ENCODE data around the gene PPP1R12B.
"Not testable (repeated sequence)": the region's sequence is repeated elsewhere in the genome, so short reads cannot be mapped to it uniquely, and the experiment has no call there.

Gene PPP1R12B

DNA sequence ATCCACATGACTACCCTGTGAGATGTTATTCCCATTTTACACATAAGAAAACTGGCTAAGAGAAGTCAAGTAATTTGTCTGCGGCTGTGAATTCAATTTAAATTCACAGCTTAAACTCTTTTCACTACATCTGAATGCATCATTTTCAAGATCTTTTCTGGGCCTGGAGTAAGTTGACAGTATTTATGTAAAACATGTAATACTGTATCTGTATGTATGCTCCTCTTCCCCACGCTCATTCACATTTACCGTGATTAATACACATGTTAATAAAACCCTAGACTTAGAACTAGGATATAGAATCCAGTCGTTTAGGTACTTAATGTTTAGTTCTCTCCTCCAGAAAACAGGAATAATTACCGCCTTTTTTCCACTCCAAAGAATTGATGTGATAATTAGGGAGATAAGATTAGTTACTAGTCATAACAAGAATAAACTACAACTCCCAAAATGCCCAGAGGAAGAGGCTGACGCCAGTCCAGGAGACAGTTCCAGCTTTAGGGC is 442 bp upstream of the PPP1R12B start:
- DNase-seq: no peak

DNA sequence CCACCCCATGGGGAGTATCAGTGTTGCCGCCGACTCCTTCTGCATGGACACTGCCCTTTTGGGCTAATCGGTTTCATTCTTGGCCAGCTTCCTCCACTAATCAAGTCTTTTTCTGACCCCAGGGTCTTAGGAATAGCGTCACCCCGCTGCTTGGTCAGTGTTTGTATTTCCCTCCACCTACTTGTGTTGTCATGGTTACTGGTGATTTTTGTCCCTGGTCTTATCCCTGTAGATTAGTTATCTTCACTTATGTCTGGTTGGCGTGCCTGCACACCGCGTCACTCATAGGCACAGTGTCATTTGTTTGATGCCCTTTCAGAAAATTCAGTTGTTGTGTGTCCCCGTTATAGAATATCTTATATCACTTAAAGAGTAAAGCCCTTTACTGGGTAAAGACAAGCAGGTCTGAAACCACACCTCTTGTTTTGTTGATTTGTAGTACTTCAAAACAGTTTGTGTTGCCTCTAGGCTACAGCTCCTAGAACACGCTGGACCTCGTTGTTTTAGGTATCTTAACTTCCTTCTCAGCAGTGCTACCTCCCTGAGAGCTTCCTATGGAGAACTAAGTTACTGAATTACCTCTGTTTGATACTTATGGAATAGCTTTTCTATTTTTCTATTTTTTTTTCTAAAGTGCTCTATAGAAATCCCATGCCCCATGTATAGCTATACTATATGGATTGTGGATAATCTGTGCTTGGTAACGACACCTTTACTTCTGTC is 868 bp downstream of the PPP1R12B start:
- no peak for DNase-seq

DNA sequence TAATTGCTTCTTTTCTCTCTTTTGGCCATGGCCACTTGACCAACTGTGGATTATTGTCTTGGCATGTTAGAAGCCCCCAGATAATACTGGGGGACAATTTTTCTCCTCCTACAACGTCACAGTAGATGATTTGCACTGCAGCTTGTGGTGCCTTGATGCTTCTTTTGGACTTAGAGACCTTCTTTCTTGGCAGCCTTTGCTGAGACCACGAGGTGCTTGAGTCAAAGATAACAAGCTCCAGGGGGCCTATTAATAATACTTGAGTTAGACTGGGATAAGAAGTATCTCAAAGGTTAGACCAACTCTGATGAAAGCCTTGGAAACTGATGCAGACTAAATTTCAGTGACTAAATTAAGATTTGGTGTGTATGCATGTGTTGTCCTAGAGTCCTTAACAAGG is 3.2 kb downstream of the PPP1R12B start:
- no peak for DNase-seq

DNA sequence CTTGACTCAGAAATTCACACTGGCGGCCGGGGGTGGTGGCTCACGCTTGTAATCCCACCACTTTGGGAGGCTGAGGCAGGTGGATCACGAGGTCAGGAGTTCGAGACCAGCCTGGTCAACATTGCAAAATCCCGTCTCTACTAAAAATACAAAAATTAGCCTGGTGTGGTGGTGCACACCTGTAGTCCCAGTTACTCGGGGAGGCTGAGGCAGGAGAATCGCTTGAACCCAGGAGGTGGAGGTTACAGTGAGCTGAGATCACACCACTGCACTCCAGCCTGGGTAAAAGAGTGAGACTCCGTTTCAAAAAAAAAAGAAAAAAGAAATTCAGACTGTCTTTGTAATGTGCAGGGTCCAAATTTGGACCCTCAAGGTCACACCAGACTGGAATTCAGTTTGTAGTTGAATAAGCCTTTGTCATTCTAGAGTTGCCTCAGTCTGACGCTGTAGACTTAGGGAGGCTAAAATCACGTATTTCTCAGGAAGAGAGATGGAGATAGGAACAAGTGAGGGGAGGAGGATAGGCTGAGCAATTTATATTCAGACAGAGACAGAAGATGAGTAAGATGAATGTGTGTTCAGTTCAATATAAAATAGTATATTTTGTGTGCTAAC is 4.2 kb downstream of the PPP1R12B start:
- not testable (repeated sequence) for DNase-seq

DNA sequence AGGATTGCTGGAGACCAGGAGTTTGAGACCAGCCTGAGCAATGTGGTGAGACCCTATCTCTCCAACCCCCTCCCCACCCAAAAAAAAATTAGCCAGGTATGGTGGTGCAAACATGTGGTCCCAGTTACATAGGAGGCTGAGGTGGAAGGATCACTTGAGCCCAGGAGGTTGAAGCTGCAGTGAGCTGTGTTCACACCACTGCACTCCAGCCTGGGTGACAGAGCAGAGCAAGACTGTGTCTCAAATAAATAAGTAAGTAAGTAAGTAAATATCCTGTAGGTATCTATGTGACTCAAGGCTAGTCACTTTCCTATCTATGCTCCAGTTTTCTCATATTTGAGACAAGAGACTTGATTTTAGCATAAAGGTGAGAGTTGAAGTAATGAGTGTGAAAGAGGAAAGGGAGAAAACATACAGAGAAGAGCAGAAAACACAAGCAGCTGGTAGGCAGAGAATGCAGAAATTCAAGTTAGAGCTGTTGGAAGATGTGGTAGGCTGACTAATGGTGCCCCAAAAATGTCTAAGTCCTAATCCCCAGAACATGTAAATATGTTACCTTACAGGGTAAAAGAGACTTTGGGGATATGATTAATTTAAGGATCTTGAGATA is 7.5 kb downstream of the PPP1R12B start:
- DNase-seq: no peak

DNA sequence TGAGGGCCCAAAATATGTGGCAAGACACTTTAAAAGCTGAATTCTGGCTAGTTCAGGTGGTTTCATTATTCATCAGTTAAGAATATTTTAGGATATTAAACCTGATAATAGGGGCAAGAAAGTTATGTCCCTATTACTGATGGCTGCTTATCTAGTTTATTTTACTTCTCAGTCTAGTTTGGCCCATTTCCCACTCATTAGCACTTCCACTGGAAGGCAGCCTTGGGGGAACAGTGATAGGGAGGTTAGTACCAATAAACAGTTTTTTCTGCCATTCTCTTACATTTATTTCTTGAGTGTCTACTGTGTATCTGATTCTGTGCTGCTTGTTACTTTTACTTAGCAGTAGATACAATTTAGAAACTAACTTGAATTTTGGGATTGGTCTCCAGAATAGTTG is 9.0 kb downstream of the PPP1R12B start:
- no peak for DNase-seq

DNA sequence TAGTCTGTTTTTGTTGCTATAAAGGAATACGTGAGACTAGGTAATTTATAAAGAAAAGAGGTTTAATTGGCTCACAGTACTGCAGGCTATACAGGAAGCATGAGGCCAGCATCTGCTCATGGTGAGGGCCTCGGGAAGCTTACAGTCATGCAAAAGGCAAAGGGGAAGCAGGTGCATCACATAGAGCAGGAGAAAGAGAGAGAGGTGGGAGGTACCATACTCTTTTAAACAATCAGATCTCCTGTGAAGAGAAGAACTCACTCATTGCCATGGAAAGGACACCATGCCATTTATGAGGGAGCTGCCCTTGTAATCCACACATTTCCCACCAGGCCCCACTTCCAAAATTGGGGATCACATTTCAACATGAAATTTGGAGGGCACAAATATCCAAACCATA is 12.7 kb downstream of the PPP1R12B start:
- no peak for DNase-seq

DNA sequence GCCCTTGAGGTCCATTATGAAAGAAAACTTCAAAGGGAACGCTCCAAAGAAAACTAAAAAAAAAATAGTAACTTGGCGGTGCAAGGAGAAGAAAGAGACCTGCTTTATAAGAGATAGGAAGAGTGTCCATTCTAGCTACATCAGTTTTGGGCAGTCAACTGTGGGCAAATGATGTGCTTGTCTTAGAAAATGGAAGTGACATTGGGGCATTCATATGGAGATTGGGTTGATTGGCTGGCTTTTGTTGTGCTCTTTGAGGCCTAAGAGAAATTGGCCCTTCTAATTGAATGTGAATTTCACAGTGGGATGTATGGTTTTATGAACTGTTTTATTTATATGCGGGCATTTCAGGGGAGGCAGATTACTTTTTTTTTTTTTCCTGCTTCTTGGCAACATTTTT is 13.2 kb downstream of the PPP1R12B start:
- no peak for DNase-seq

DNA sequence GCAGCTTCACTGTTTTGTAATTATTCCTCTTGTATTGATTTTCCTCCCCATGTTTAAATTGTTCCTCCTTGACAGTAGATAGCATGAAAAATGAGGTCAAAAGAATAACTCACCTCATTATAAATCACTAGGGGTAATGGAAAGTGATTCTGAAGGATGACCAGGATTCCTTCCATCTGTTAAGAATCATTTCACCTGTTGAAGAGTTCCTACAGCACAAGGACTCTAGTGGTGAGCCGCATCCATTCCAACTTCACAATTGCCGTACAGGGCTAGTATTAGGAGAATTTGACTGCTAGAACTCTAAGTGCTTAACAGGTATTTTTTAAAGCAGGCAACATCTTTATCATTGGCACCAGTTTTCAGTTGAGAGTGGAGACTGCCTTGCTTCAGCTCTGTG is 13.7 kb downstream of the PPP1R12B start:
- no peak for DNase-seq

DNA sequence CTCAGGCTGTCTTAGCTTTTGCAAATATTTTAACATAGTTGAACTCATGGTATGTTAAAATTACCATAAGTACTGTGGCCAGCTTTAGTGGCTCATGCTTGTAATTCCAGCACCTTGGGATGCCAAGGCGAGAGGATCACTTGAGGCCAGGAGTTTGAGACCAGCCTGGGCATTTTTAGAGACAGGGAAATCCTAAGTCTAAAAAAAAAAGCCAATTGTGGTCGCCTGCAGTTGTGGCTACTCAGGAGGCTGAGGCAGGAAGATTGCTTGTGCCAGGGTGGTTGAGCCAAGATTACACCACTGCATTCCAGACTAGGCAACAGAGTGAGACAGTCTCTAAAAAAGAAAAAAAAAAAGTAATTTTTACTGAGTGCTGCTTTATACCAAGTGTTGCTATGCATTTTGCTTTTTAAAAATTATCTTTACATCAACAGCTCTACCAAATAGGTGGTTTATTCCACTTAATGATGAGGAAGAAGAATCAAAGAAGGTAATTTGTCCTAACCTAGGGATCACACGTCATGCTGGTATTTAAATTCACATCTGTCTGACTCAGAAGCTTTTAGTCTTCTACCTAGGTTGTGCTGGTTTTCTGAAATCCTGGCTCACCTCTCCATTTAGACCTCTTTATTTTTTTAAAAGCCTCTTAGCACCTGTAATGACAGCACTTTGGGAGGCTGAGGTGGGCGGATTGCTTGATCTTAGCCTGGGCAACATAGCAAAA is 16.8 kb downstream of the PPP1R12B start:
- no peak for DNase-seq

DNA sequence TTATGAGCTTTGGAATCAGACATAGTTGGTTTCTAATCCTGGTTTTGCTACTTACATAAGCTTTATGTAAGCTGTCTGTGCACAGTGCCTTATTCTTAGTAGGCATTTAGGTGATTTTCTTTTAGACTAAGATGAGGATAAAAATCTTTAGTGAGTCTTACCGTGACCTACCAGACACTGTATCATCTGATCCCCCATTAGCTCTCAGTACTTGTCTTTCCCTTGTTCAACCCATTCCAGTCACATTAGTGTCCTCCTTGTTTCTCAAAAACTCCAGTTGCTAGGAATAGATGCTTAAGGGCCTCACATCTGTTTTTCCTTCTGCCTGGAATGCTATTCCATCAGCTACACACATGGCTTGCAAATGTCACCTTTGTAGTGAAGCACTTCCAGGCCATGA is 18.8 kb downstream of the PPP1R12B start:
- no peak for DNase-seq

DNA sequence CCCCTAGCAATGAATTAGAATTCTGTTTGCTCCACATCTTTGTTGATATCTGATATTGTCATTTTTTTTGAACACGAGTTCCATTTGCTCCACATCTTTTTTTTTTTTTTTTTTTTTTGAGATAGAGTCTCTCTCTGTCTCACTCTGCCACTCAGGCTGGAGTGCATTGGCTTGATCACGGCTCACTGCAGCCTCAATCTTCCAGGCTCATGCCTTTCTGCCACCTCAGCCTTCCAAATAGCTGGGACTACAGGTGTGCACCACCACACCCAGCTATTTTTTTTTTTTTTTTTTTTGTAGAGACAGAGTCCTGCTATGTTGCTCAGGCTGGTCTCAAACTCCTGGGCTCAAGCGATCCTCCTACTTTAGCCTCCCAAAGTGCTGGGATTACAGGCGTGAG is 22.4 kb downstream of the PPP1R12B start:
- not testable (repeated sequence) for DNase-seq

DNA sequence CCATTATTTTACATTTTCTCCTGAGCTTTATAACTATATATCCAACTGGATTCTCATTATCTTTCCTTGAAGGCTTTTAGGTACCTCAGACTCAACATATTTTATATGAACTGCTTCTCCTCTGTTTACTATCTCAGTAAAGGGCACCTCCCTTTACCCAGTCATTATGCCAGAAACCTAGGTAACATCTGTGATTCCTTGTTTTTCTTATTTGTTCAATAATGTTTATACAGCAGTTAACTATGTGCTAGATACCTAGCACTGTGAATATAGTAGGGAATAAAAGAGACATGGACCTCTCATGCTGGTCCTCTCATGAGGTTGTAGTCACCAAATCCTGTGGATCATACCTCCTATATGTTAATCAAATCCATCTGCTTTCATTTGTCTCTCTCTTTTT is 25.6 kb downstream of the PPP1R12B start:
- no peak for DNase-seq

DNA sequence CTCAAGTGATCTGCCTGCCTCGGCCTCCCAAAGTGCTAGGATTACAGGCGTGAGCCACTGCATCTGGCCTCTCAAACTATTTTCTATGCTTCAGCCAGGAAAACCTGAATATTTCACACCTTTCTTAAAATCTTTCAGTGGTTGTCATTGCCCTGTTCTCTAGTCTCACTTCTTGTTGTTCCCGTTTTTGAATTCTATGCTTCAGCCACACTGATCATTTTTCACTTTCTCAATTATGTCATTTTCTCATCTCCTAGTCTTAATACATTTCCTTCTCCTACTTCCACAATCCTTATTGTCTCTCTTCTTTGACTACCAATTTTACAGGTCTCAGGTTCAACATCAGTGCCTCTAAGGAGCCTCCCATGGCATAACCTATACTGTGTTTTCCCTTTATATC is 26.7 kb downstream of the PPP1R12B start:
- DNase-seq: not testable (repeated sequence)

DNA sequence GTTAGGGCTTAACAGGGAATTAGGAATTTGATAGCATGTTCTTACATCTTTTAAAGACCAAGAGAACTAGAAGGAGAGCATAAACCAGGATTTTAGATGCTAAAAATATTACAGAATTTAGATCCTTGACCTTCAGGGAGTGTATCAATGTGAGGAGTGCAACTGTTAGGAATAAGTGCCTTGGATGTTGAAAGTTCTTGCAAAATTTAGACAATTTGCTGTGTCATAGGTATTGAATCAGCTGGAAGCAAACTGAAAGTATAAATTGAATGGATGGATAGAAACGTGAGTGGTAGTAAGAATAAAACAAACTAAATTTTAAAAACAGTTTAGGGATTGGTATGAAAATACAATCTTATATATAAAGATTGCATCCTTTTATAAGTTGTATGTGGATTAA is 27.7 kb downstream of the PPP1R12B start:
- no peak for DNase-seq

DNA sequence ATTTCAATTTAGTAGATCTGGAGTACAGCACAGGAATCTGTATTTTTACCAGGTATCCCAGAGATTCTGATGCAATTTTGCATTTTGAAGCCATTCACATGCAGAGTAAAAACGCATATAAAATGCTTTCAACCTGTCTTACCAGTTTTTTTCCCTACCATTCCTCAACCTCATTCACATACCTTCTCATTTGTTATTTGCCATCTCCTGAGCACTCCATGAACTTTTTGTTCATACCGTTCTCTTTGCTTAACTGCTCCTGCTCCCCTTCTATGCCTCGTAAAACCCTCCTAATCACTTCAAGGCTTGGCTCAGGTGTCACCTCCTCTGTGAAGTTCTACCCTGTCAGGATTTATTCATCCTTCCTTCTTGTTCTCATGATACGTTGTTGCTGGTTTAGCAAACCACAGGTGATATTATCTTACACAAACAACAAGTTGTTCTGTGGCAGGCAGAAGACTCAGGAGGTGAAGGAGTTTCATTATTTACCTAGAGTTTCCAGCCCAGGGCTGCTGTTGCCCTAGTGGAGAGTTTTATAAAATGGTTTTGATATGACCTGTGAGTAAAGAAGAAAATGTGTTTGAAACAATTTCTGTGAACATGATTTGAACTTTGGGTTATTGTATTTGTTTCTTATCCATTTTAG is 31.5 kb downstream of the PPP1R12B start:
- DNase-seq: not testable (repeated sequence)

DNA sequence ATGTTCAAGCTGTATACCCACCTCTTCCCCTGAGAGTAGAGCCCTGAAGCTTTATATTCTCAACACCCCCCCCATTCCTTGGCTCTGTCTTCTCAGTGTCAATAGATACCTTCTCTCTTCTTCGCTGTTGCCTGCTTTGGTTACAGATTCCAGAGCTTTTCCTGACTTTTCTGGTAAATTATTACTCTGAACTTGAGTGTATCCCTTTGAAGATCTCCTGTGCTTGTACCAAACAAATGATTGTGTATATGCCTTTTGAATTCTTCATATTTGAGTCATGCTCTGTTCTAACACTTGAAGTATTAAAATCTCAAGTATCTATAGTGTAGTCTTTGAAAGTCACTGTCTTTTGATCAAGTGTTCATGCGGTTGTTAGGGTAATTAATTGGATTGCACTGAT is 32.0 kb downstream of the PPP1R12B start:
- DNase-seq: not testable (repeated sequence)

DNA sequence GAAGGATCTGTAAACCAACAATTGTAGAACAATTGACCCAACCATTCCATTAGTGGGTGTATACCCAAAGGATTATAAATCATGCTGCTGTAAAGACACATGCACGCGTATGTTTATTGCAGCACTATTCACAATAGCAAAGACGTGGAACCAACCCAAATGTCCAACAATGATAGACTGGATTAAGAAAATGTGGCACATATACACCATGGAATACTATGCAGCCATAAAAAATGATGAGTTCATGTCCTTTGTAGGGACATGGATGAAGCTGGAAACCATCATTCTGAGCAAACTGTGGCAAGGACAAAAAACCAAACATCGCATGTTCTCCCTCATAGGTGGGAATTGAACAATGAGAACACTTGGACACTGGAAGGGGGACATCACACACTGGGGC is 33.4 kb downstream of the PPP1R12B start:
- DNase-seq: not testable (repeated sequence)

DNA sequence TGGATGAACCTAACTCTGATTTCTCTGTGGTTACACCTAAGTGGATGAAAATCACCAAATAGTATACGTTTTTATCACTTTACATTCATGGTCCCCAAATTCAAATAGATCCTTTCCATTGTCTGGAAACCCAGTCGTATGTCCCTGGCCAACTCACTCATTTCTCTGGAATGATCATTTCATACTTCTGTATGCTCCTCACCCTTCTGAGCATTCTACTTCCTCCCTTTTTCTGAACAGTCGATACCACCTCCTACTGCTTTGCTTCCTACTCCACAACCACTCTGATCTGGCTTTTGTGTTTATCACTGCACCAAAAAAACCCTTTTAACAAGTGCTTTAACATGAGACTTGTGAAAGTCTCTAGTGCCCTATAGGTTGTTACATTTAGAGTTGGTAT is 47.3 kb downstream of the PPP1R12B start:
- DNase-seq: not testable (repeated sequence)

DNA sequence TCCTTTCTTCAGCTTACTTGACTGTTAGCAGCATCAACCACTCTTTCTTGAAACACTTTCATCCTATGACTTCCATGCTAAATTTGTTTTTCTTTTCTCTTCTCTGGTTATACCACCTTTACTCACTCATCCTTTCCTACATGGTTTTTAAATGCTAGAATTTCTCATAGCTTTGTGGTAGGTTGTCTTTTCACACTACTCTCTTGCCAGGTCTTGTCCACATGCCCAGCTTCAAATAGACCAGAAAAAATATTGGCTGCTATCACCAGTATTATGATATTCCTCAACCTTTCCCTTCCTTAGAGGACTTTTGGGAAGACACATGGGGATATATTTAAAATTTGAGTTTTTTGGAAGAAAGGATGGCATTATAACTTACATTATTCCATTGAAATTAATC is 48.8 kb downstream of the PPP1R12B start:
- no peak for DNase-seq

DNA sequence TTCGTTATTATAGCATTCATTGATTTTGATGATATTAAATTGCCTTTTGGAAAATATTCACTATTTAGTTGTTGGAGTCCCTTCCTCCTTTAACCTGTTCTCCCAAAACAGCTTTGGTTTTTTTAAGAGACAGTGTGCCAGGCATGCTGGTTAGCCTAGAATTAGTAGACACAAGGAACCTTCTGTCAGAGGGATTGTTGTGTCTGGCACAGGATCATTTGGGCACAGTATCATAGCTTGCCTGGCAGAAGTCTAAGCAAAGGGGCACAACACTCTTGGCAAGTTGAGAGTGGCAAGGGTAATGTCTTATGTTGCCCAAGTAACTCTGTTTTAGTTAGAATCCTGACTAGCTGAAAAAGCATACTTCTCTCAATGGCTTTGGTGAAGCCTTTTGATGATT is 49.9 kb downstream of the PPP1R12B start:
- DNase-seq: not testable (repeated sequence)

DNA sequence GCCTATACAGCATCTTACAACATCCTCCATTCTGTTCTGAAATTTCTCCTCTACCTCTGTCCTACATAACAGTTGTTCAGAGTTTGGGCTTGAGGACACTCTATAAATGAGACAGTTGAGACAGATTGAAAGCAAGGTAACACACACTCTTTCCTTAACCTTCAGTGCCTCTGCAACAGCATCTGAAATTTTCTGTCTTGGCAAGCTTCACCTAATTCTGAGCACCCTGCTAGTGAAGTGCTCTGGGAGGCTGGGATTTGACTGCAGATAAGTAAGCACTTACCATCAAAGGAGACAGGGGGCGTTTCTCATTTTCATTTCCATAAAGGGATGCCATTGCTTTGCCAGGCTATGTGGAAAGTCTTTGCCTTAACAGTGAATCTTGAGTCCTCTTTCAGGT is 53.3 kb downstream of the PPP1R12B start:
- DNase-seq: not testable (repeated sequence)

DNA sequence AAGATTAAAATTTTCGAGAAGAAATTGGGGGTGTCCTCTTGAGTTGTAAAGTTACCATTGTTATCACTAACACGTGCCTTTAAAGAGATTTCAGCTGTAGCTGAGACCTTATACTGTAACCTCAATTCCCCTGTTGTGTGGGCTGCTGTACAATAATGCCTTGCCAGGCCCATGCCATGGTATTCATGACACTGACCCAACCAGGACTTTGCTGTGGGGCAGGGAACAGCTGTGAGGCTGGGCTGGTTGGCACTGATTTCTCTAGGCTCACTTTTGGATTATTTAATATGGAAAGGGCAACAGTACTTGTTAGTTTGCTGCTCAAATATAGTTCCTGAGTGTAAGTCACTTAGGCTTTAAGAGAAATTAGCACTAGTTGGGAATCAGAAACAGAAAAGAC is 54.9 kb downstream of the PPP1R12B start:
- not testable (repeated sequence) for DNase-seq

All from NCI-H1105 (cell line).